ENCODE measurements around the gene VMAC.
"Not testable (repeated sequence)": the region's sequence is repeated elsewhere in the genome, so short reads cannot be mapped to it uniquely, and the experiment has no call there.

VMAC gene

GRCh38 chr19:5904352-5905113 lies at the start of gene VMAC:
TSS of gene VMAC (plus strand) at chr19:5904872. CDS start at chr19:5904891, 19 bp downstream.
- peak; percentile 100 for DNase-seq

- not testable (repeated sequence) for DNase-seq
Measured at GRCh38 chr19:5855151-5855550, 49.5 kb upstream of the VMAC start.

GRCh38 chr19:5857203-5858081 lies 47.2 kb upstream of the VMAC start:
- DNase-seq: no peak

- no peak for DNase-seq
Measured at GRCh38 chr19:5863030-5863665, 41.5 kb upstream of the VMAC start.

GRCh38 chr19:5864013-5864720 lies 40.5 kb upstream of the VMAC start:
- no peak for DNase-seq

GRCh38 chr19:5864725-5865486 lies 39.8 kb upstream of the VMAC start:
- no peak for DNase-seq

- no peak for DNase-seq
Measured at GRCh38 chr19:5865772-5866171, 38.9 kb upstream of the VMAC start.

GRCh38 chr19:5867201-5868136 lies 37.2 kb upstream of the VMAC start:
- DNase-seq: no peak

- no peak for DNase-seq
Measured at GRCh38 chr19:5870986-5871394, 33.7 kb upstream of the VMAC start.

GRCh38 chr19:5873617-5874199 lies 31.0 kb upstream of the VMAC start:
- DNase-seq: no peak

GRCh38 chr19:5874496-5874895 lies 30.2 kb upstream of the VMAC start:
- peak; percentile 60 for DNase-seq

GRCh38 chr19:5877427-5877826 lies 27.2 kb upstream of the VMAC start:
- no peak for DNase-seq

- no peak for DNase-seq
Measured at GRCh38 chr19:5877882-5878281, 26.8 kb upstream of the VMAC start.

- DNase-seq: no peak
Measured at GRCh38 chr19:5880196-5880595, 24.5 kb upstream of the VMAC start.

- peak; percentile 69 for DNase-seq
Measured at GRCh38 chr19:5880604-5881078, 24.0 kb upstream of the VMAC start.

- DNase-seq: no peak
Measured at GRCh38 chr19:5881543-5882299, 23.0 kb upstream of the VMAC start.

- DNase-seq: no peak
Measured at GRCh38 chr19:5882421-5882968, 22.2 kb upstream of the VMAC start.

- not testable (repeated sequence) for DNase-seq
Measured at GRCh38 chr19:5883157-5883873, 21.4 kb upstream of the VMAC start.
